GM23338 (cell line): ENCODE results near the gene TVP23B. TPM values are rescaled to one million over a fixed set of nuclear protein-coding genes. Genes with fewer than 3 reads are reported as not detected.
"Not testable (repeated sequence)": the region's sequence is repeated elsewhere in the genome, so short reads cannot be mapped to it uniquely, and the experiment has no call there.

Experiments
- ATAC-seq: fragments of 200-7000 bp; cut with Tn5 transposase; 3 replicates; pipeline ENCODE4 v1.9.1; 2020
- DNase-seq: peaks from one replicate; pipeline ENCODE4 v3.0.0-alpha.2; 2015; ENCODE audit warnings: low spot score
- H2AFZ ChIP-seq: fragments of 200-600 bp; sonication (generic); 2 replicates; pipeline ENCODE4 v1.8.0; 2016; ENCODE audit warnings: antibody characterized with exemption, mild to moderate bottlenecking, moderate library complexity
- H3F3A ChIP-seq: fragments of 200-600 bp; sonication (generic); replicated peaks from 2 replicates; pipeline ENCODE4 v1.8.0; 2017; ENCODE audit warnings: antibody characterized with exemption, mixed run types, low read depth
- H3K27ac ChIP-seq: fragments of 200-600 bp; sonication (generic); 2 replicates; pipeline ENCODE4 v1.6.1; 2016; ENCODE audit warnings: low read depth
- H3K27me3 ChIP-seq: fragments of 200-600 bp; sonication (generic); 2 replicates; pipeline ENCODE4 v1.8.0; 2016; ENCODE audit warnings: mild to moderate bottlenecking, mixed run types, moderate library complexity; ENCODE audit not compliant: insufficient read depth
- H3K36me3 ChIP-seq: fragments of 200-600 bp; sonication (generic); 2 replicates; pipeline ENCODE4 v1.8.0; 2016; ENCODE audit warnings: mild to moderate bottlenecking; ENCODE audit not compliant: insufficient read depth
- H3K4me1 ChIP-seq: fragments of 200-600 bp; sonication (generic); 2 replicates; pipeline ENCODE4 v1.8.0; 2016; ENCODE audit warnings: mild to moderate bottlenecking, moderate library complexity; ENCODE audit not compliant: insufficient read depth
- H3K4me2 ChIP-seq: fragments of 200-600 bp; sonication (generic); 2 replicates; pipeline ENCODE4 v1.7.1; 2017; ENCODE audit warnings: mixed run types
- H3K4me3 ChIP-seq: fragments of 200-600 bp; sonication (generic); 2 replicates; pipeline ENCODE4 v1.6.1; 2016; ENCODE audit warnings: mixed run types
- H3K79me2 ChIP-seq: fragments of 200-600 bp; sonication (generic); replicated peaks from 2 replicates; pipeline ENCODE4 v1.8.0; 2017; ENCODE audit warnings: mild to moderate bottlenecking; ENCODE audit not compliant: insufficient read depth
- H3K9me2 ChIP-seq: fragments of 200-600 bp; sonication (generic); 2 replicates; pipeline ENCODE4 v1.8.0; 2017; ENCODE audit not compliant: insufficient read depth
- H4K20me1 ChIP-seq: fragments of 200-600 bp; sonication (generic); replicated peaks from 2 replicates; pipeline ENCODE4 v1.8.0; 2017; ENCODE audit warnings: mild to moderate bottlenecking; ENCODE audit not compliant: insufficient read depth
- H3K27ac Mint-ChIP-seq: 2 replicates; pipeline ENCODE4 v1.8.0; 2020; ENCODE audit warnings: inconsistent platforms, mild to moderate bottlenecking, moderate library complexity, mixed read lengths
- H3K27me3 Mint-ChIP-seq: 3 replicates; pipeline ENCODE4 v1.8.0; 2022; ENCODE audit warnings: low read depth, mild to moderate bottlenecking, moderate library complexity, mixed read lengths, inconsistent platforms; ENCODE audit not compliant: insufficient read depth, poor library complexity
- H3K36me3 Mint-ChIP-seq: 3 replicates; pipeline ENCODE4 v1.8.0; 2021; ENCODE audit warnings: low read depth, mild to moderate bottlenecking, inconsistent platforms, moderate library complexity, mixed read lengths
- H3K4me1 Mint-ChIP-seq: 3 replicates; pipeline ENCODE4 v1.8.0; 2020; ENCODE audit warnings: mild to moderate bottlenecking, inconsistent platforms, mixed read lengths
- H3K4me3 Mint-ChIP-seq: 3 replicates; pipeline ENCODE4 v1.8.0; 2021; ENCODE audit warnings: moderate library complexity, mild to moderate bottlenecking, inconsistent platforms, mixed read lengths
- H3K9me3 Mint-ChIP-seq: 3 replicates; pipeline ENCODE4 v1.8.0; 2020; ENCODE audit warnings: moderate library complexity, mild to moderate bottlenecking, inconsistent platforms, mixed read lengths
- polyA plus RNA-seq: library from polyadenylated mRNA; unstranded; fragments of >200 nt; fragmentation: Nextera tagmentation; extraction: Ambion mirVana; gene quantifications from 2 replicates; pipeline ENCODE4 v1.2.1, GENCODE V29; 2016
- total RNA-seq: library from RNA; depleted of rRNA; stranded (reverse); fragments of >200 nt; shearing (Covaris generic); gene quantifications from 2 replicates; pipeline ENCODE4 v1.2.3, GENCODE V29; 2014
- TF ChIP-seq, protein P1 (sequence below), 2 experiments: fragments of 200-600 bp in 1 of 2; sonication (generic) in 1 of 2; conservative IDR thresholded peaks; 2 replicates each; pipeline versions ENCODE4 v1.5.1 to v1.6.1; 2016 to 2017; ENCODE audit warnings: antibody characterized with exemption in 2 of 2, low read depth in 2 of 2, mild to moderate bottlenecking in 2 of 2, moderate library complexity in 1 of 2

TVP23B gene
- total and polyA plus RNA-seq, 2 experiments from 2014 or later: 26.3 to 27.4 TPM

DNA sequence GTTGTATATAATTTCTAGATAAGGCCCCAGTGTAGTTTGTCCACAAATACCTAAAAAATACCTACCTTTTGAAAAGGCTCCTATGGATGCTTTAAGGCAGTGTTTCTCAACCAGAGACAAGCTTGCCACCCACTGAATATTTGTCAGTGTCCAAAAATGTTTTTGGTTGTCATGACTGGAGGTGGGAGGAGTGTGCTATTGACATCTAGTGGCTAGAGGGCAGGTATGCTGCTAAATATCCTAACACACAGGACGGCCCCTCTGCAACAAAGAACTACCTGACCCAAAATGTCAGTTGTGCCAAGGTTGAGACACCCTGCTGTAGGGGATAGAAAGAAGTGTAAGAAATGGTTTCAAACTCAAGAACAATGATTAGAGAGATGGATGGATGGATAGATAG, 10.4 kb downstream of the TVP23B start:
- TF ChIP-seq, protein P1, sequence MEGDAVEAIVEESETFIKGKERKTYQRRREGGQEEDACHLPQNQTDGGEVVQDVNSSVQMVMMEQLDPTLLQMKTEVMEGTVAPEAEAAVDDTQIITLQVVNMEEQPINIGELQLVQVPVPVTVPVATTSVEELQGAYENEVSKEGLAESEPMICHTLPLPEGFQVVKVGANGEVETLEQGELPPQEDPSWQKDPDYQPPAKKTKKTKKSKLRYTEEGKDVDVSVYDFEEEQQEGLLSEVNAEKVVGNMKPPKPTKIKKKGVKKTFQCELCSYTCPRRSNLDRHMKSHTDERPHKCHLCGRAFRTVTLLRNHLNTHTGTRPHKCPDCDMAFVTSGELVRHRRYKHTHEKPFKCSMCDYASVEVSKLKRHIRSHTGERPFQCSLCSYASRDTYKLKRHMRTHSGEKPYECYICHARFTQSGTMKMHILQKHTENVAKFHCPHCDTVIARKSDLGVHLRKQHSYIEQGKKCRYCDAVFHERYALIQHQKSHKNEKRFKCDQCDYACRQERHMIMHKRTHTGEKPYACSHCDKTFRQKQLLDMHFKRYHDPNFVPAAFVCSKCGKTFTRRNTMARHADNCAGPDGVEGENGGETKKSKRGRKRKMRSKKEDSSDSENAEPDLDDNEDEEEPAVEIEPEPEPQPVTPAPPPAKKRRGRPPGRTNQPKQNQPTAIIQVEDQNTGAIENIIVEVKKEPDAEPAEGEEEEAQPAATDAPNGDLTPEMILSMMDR (conservative IDR thresholded peaks at IDR 0.05; ENCODE audit: low read depth in 2 of 2): peak in 1 of 2 experiments; percentile 14; a peak in 1 of 4 replicates
- H2AFZ ChIP-seq, H3K4me2 ChIP-seq, H4K20me1 ChIP-seq, H3K4me3 ChIP-seq, H3K9me3 Mint-ChIP-seq, H3K4me1 Mint-ChIP-seq, H3K36me3 ChIP-seq, H3K27ac ChIP-seq, H3K4me3 Mint-ChIP-seq, H3K9me2 ChIP-seq, H3K27me3 Mint-ChIP-seq, H3F3A ChIP-seq, H3K27me3 ChIP-seq, H3K27ac Mint-ChIP-seq, DNase-seq, H3K4me1 ChIP-seq: not testable (repeated sequence)
- H3K79me2 ChIP-seq: peaks cover 16% of the 10 kb centered on the region
- peak; percentile 76 for ATAC-seq
- peaks cover 30% of the 10 kb centered on the region for H3K36me3 Mint-ChIP-seq

GRCh38 chr17:18794841-18795240, 13.9 kb downstream of the TVP23B start:
- not testable (repeated sequence) for H4K20me1 ChIP-seq, H3K27me3 Mint-ChIP-seq, H3K4me1 ChIP-seq, H3K4me3 Mint-ChIP-seq, H2AFZ ChIP-seq, H3K9me2 ChIP-seq, H3K4me2 ChIP-seq, ATAC-seq, H3K4me1 Mint-ChIP-seq, DNase-seq, H3K9me3 Mint-ChIP-seq, H3K27ac ChIP-seq, H3K36me3 ChIP-seq, H3F3A ChIP-seq, H3K27me3 ChIP-seq, H3K4me3 ChIP-seq
- Mint-ChIP-seq H3K27ac (peak overlapping the region; percentile 33), H3K36me3 (peaks cover 42% of the 10 kb centered on the region)
- H3K79me2 ChIP-seq: peaks cover 13% of the 10 kb centered on the region

DNA sequence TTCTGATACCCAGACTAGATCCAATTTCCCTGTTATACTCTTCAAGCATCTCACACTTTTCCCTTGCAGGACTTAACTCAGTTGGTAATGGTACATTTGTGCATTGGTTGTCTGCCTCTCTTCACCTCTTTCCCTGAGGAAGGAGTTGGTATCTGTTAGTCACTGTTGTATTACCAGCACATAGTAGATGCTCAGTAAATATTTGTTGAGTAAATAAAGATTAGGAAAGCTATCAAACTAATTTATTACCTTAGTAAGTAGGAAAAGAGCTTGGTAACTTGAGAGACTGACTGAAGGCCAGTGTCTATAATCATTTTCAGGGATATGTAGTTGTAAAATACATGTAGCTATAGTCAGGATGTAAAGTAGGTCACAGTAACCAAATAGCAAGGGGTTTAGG, 15.9 kb downstream of the TVP23B start:
- H3K9me3 Mint-ChIP-seq, H3K27ac ChIP-seq, H2AFZ ChIP-seq, H3K27ac Mint-ChIP-seq, H3K4me2 ChIP-seq, H4K20me1 ChIP-seq, H3K36me3 ChIP-seq, ATAC-seq, H3K4me3 ChIP-seq, H3K4me1 ChIP-seq, H3K27me3 Mint-ChIP-seq, H3K9me2 ChIP-seq, H3K4me3 Mint-ChIP-seq, H3K4me1 Mint-ChIP-seq, DNase-seq, H3F3A ChIP-seq, H3K27me3 ChIP-seq: not testable (repeated sequence)
- H3K36me3 Mint-ChIP-seq: peaks cover 38% of the 10 kb centered on the region
- H3K79me2 ChIP-seq: peaks cover 13% of the 10 kb centered on the region

- H3K9me3 Mint-ChIP-seq, H3F3A ChIP-seq, H3K4me2 ChIP-seq, H3K4me1 ChIP-seq, H3K27ac Mint-ChIP-seq, H3K9me2 ChIP-seq, H3K79me2 ChIP-seq, H3K4me3 ChIP-seq, H2AFZ ChIP-seq, H3K36me3 ChIP-seq, DNase-seq, H3K4me3 Mint-ChIP-seq, H3K4me1 Mint-ChIP-seq, H3K27ac ChIP-seq, H4K20me1 ChIP-seq, H3K27me3 ChIP-seq, H3K27me3 Mint-ChIP-seq: not testable (repeated sequence)
- peaks cover 36% of the 10 kb centered on the region for H3K36me3 Mint-ChIP-seq
- ATAC-seq: peak; percentile 72
Measured at GRCh38 chr17:18803458-18804245, 22.7 kb downstream of the TVP23B start.

DNA sequence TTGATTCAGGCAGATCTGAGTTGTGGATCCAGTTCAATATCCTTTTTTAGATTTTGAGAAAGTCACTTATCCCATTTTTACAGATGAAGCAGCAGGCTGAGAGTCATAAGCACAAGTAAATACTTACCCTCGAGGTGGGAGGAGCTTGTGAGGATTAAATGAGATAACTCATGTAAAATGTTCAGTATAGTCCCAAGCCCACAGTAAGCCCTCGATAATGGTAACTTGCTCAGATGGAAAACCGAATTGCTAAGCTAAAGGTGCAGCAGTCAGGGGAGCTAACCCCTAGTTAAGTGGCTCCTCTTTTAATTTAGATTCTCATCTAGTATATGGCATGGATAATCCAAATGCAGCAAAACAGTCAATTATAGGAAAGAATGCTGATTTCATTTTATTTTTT, 34.9 kb downstream of the TVP23B start:
- not testable (repeated sequence) for H3K36me3 Mint-ChIP-seq, H3K9me3 Mint-ChIP-seq, H3K27me3 ChIP-seq, H2AFZ ChIP-seq, H3K4me3 ChIP-seq, H3K4me1 ChIP-seq, H3K4me2 ChIP-seq, H3K79me2 ChIP-seq, ATAC-seq, H3F3A ChIP-seq, H3K4me3 Mint-ChIP-seq, H3K27me3 Mint-ChIP-seq, DNase-seq, H4K20me1 ChIP-seq, H3K27ac Mint-ChIP-seq, H3K27ac ChIP-seq, H3K9me2 ChIP-seq, H3K4me1 Mint-ChIP-seq, H3K36me3 ChIP-seq
